GM13977 (cell line): ENCODE results near the gene DNAJB8.

Experiments
- DNase-seq: peaks from one replicate; pipeline ENCODE4 v3.0.0; 2012; ENCODE audit warnings: low spot score
- CTCF ChIP-seq: IDR thresholded peaks from 2 replicates; pipeline ENCODE4 v1.5.1; 2012; ENCODE audit warnings: mild to moderate bottlenecking, control low read depth; ENCODE audit not compliant: insufficient read depth; ENCODE audit errors: extremely low read depth, missing control alignments
- in situ Hi-C: fragments of 300-500 bp; cut with MboI; formaldehyde crosslinking; loops from one replicate; pipeline ENCODE4 v1.12.0; 2022; ENCODE audit warnings: low sequenced_read_pairs, low pct_unique_long_range_greater_than_20kb, mixed read lengths, inconsistent platforms; ENCODE audit not compliant: unreplicated experiment

Gene DNAJB8

GRCh38 chr3:128424508-128425069, 42.1 kb downstream of the DNAJB8 start:
- in situ Hi-C loops: no loop called here
- no peak for TF ChIP-seq CTCF
- no peak for DNase-seq

GRCh38 chr3:128423525-128424147, 43.1 kb downstream of the DNAJB8 start:
- DNase-seq: no peak
- no peak for TF ChIP-seq CTCF
- in situ Hi-C loops: no loop called here

GRCh38 chr3:128422762-128423524, 43.7 kb downstream of the DNAJB8 start:
- no peak for TF ChIP-seq CTCF
- DNase-seq: no peak
- in situ Hi-C loops: no loop called here

GRCh38 chr3:128421966-128422365, 44.7 kb downstream of the DNAJB8 start:
- DNase-seq: no peak
- no peak for TF ChIP-seq CTCF
- in situ Hi-C loops: no loop called here

GRCh38 chr3:128421439-128421836, 45.3 kb downstream of the DNAJB8 start:
- no peak for DNase-seq
- in situ Hi-C loops: no loop called here
- TF ChIP-seq CTCF: no peak

GRCh38 chr3:128420720-128421438, 45.8 kb downstream of the DNAJB8 start:
- in situ Hi-C loops: no loop called here
- no peak for TF ChIP-seq CTCF
- DNase-seq: no peak
